Loucy (cell line): ENCODE results near the gene TP53I11.

Source experiments
- H2AFZ ChIP-seq: fragments of 200-600 bp; sonication (generic); 2 replicates; pipeline ENCODE4 v1.6.0; 2016; ENCODE audit warnings: antibody characterized with exemption, mild to moderate bottlenecking, low read length, moderate library complexity
- H3F3A ChIP-seq: fragments of 200-600 bp; 2 replicates; pipeline ENCODE4 v1.6.0; 2016; ENCODE audit warnings: antibody characterized with exemption, low read depth, mild to moderate bottlenecking
- H3K27me3 ChIP-seq: fragments of 200-600 bp; sonication (generic); 2 replicates; pipeline ENCODE4 v1.6.1; 2014; ENCODE audit warnings: low read length, mild to moderate bottlenecking; ENCODE audit not compliant: insufficient read depth, poor library complexity, severe bottlenecking
- H3K36me3 ChIP-seq: fragments of 200-600 bp; sonication (generic); 2 replicates; pipeline ENCODE4 v1.6.1; 2016; ENCODE audit warnings: low read length; ENCODE audit not compliant: insufficient read depth
- H3K4me1 ChIP-seq: fragments of 200-600 bp; sonication (generic); 2 replicates; pipeline ENCODE4 v1.5.1; 2014; ENCODE audit warnings: low read length, mild to moderate bottlenecking; ENCODE audit not compliant: insufficient read depth, poor library complexity, severe bottlenecking
- H3K4me2 ChIP-seq: fragments of 200-600 bp; sonication (generic); 2 replicates; pipeline ENCODE4 v1.6.0; 2014; ENCODE audit warnings: antibody characterized with exemption, low read length, low read depth, mild to moderate bottlenecking; ENCODE audit not compliant: poor library complexity, severe bottlenecking
- H3K4me3 ChIP-seq: fragments of 200-600 bp; sonication (generic); 2 replicates; pipeline ENCODE4 v1.5.1; 2014; ENCODE audit warnings: low read length, mild to moderate bottlenecking, mixed read lengths; ENCODE audit not compliant: poor library complexity, severe bottlenecking
- H3K79me2 ChIP-seq: fragments of 200-600 bp; sonication (generic); 2 replicates; pipeline ENCODE4 v1.6.1; 2014; ENCODE audit warnings: low read length; ENCODE audit not compliant: insufficient read depth
- H3K9ac ChIP-seq: fragments of 200-600 bp; sonication (generic); 2 replicates; pipeline ENCODE4 v1.6.0; 2014; ENCODE audit warnings: mild to moderate bottlenecking, low read depth, low read length, moderate library complexity; ENCODE audit not compliant: poor library complexity, severe bottlenecking
- H3K9me2 ChIP-seq: fragments of 200-600 bp; sonication (generic); replicated peaks from 2 replicates; pipeline ENCODE4 v1.6.1; 2016; ENCODE audit warnings: low read depth, low read length, mixed read lengths
- H3K9me3 ChIP-seq: fragments of 200-600 bp; sonication (generic); 2 replicates; pipeline ENCODE4 v1.6.1; 2014; ENCODE audit warnings: mild to moderate bottlenecking, antibody characterized with exemption, low read length, low read depth; ENCODE audit not compliant: insufficient read depth
- H4K20me1 ChIP-seq: fragments of 200-600 bp; sonication (generic); 2 replicates; pipeline ENCODE4 v1.6.0; 2014; ENCODE audit warnings: antibody characterized with exemption, low read length, mild to moderate bottlenecking; ENCODE audit not compliant: insufficient read depth, poor library complexity, severe bottlenecking
- EZH2phosphoT487 ChIP-seq: fragments of 200-600 bp; IDR thresholded peaks from 2 replicates; pipeline ENCODE4 v1.6.1; 2018; ENCODE audit warnings: antibody characterized with exemption, mild to moderate bottlenecking, moderate library complexity, borderline replicate concordance
- TF ChIP-seq, protein P1 (sequence below): fragments of 200-600 bp; sonication (generic); conservative IDR thresholded peaks from 2 replicates; pipeline ENCODE4 v1.5.1; 2014; ENCODE audit warnings: mild to moderate bottlenecking, antibody characterized with exemption, low read length

Gene TP53I11

GRCh38 chr11:44952500-44953260 lies 2.0 kb upstream of the TP53I11 start:
- H3K36me3 ChIP-seq, result no peaks in the 10 kb centered on the region
- no peaks in the 10 kb centered on the region for H4K20me1 ChIP-seq
- H3K4me3 ChIP-seq, result no peak overlapping the region
- no peaks in the 10 kb centered on the region for H3K79me2 ChIP-seq
- no peaks in the 10 kb centered on the region for H3F3A ChIP-seq
- no peaks in the 10 kb centered on the region for H3K27me3 ChIP-seq
- H3K4me1 ChIP-seq, result peaks cover 22% of the 10 kb centered on the region
- no peak overlapping the region for H2AFZ ChIP-seq
- TF ChIP-seq EZH2phosphoT487, result no peak
- TF ChIP-seq, protein P1, sequence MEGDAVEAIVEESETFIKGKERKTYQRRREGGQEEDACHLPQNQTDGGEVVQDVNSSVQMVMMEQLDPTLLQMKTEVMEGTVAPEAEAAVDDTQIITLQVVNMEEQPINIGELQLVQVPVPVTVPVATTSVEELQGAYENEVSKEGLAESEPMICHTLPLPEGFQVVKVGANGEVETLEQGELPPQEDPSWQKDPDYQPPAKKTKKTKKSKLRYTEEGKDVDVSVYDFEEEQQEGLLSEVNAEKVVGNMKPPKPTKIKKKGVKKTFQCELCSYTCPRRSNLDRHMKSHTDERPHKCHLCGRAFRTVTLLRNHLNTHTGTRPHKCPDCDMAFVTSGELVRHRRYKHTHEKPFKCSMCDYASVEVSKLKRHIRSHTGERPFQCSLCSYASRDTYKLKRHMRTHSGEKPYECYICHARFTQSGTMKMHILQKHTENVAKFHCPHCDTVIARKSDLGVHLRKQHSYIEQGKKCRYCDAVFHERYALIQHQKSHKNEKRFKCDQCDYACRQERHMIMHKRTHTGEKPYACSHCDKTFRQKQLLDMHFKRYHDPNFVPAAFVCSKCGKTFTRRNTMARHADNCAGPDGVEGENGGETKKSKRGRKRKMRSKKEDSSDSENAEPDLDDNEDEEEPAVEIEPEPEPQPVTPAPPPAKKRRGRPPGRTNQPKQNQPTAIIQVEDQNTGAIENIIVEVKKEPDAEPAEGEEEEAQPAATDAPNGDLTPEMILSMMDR, result no peak
- H3K9ac ChIP-seq, result no peak overlapping the region
- H3K9me3 ChIP-seq, result no peaks in the 10 kb centered on the region
- no peaks in the 10 kb centered on the region for H3K9me2 ChIP-seq
- no peak overlapping the region for H3K4me2 ChIP-seq

DNA sequence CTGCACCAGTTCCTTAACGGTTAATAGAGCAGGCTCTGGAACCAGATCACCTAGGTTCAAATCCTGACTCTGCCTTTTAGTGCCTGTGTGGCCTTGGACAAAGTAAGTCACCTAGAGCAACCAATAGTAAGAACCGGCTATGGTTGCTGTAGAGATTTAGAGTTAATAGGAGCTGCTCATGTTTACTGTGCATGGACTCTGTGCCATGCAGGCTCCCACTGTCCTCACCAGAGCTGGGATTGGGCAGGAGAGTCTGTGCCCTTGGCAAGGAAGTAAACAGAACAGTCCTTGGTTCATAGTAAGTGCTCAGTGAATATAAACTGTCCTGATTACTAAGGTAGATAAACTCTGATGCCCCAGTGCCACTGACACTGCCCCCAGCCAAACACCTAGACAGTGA lies 1.4 kb upstream of the TP53I11 start:
- Histone ChIP-seq H3K79me2 (no peaks in the 10 kb centered on the region), H3F3A (no peaks in the 10 kb centered on the region), H3K27me3 (no peaks in the 10 kb centered on the region), H4K20me1 (no peaks in the 10 kb centered on the region), H3K9ac (no peak overlapping the region), H3K9me3 (no peaks in the 10 kb centered on the region), H3K4me1 (peaks cover 22% of the 10 kb centered on the region), H3K4me2 (no peak overlapping the region), H2AFZ (no peak overlapping the region), H3K36me3 (no peaks in the 10 kb centered on the region), H3K4me3 (no peak overlapping the region), H3K9me2 (no peaks in the 10 kb centered on the region)
- TF ChIP-seq, protein P1, result no peak
- TF ChIP-seq EZH2phosphoT487, result no peak

DNA sequence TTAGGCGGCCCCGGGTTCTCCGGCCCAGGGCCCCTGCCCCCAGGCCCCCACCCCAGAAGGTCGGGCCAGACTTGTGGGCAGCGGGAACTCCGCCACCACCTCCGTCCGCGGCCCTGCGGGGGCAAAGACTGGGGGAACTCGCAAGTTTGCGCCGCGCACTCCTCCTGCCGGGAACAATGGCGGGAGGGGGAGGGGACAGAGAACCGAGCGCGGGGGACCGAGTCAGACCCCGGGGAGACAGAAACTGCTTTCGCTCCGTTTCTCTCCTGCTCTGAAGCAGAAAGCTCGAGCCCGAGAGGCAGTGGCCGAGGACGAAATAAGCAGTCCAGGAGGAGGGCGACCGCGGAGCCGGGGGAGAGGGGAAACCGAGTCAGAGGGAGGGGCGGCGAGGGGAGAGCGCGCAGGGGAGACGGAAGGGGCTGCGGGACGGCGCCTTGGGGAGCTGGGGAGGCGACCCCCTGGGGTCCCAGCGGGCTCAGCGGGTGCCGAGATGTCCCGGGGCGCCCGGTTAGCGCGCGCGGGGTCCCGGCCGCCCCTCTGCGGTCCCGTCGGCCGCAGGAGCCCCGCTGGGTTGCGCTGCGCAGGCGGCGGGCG lies 555 bp downstream of the TP53I11 start:
- TF ChIP-seq, protein P1, result no peak
- Histone ChIP-seq H4K20me1 (no peaks in the 10 kb centered on the region), H3K79me2 (no peaks in the 10 kb centered on the region), H3F3A (no peaks in the 10 kb centered on the region), H2AFZ (no peak overlapping the region), H3K36me3 (no peaks in the 10 kb centered on the region), H3K4me3 (no peak overlapping the region), H3K9me2 (no peaks in the 10 kb centered on the region), H3K4me1 (peaks cover 13% of the 10 kb centered on the region), H3K9ac (no peak overlapping the region), H3K4me2 (no peak overlapping the region), H3K9me3 (no peaks in the 10 kb centered on the region), H3K27me3 (no peaks in the 10 kb centered on the region)
